Occipital lobe (tissue), 2 donors: ENCODE data around the gene CEP85. TPM values are rescaled to one million over a fixed set of nuclear protein-coding genes. Genes with fewer than 3 reads are reported as not detected.
"Not testable (repeated sequence)": the region's sequence is repeated elsewhere in the genome, so short reads cannot be mapped to it uniquely, and the experiment has no call there.

Source experiments
- DNase-seq: peaks from one replicate; lab custom pipeline; 2025; lab: John Stamatoyannopoulos, UW
- total RNA-seq: library from RNA; depleted of rRNA; stranded (reverse); fragments of >200 nt; gene quantifications from one replicate; pipeline ENCODE4 v1.2.3, GENCODE V29; 2014

CEP85 gene
- total RNA-seq, 1 donor from 2014 or later: 11.5 TPM

- DNase-seq: peak; percentile 42
Measured at GRCh38 chr1:26289158-26290059, 55.4 kb downstream of the CEP85 start.

- no peak for DNase-seq
Measured at GRCh38 chr1:26290122-26290881, 56.3 kb downstream of the CEP85 start.

DNA sequence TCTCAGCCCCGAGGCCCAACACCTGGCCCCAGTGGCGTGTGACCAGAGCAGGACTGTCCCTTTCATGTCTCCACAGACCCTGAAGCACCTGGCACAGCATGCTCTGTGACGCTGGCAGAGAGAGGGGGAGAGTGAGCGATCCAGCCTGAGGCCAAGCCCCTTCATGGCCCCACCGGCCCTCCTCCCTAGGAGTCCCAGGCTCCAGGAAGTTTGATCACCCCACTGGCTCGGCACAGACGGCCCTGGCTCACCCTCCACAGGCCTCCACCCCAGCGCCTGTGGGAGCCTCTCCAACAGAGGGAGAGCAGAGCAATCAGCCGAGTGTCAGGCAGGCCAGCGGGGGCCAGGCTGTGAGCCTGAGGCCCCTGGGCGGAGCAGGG, 56.9 kb downstream of the CEP85 start:
- DNase-seq: no peak

DNA sequence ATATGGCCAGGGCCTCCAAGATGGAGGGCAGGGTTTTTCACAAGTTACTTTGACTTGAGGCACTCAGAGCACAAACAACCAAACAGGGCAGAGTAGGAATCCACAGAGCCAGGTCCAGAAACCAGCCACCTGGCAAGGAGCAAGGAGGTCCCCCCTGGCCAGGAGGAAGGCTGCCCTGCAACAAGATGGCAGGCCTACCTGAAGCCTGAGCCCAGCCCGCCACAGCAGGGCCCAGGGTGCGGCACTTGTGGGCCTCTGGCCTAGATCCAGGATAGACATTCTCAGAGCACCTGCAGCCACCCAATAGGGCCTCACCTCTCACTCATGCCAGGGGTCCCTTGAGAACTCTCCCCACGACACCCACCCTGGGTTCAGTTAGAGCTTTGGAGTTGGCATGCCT, 57.4 kb downstream of the CEP85 start:
- no peak for DNase-seq

DNA sequence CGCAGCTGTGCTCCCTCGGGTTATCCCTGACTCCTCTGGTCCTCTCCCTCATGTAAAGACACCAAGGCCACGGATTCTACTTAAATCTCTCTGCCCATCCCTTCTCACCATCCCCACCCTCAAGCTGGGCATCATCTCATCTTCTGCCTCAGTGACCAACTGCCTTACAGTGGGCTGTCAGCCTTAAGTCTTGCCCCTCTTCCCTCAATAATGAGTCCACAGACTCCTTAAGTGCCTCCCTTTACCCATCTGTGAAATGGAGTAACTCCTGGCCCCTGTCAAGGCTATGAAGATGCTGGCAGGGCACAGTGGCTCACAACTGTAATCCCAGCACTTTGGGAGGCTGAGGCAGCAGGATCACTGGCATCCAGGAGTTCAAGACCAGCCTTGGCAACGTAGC, 57.9 kb downstream of the CEP85 start:
- no peak for DNase-seq

GRCh38 chr1:26292735-26293134, 58.7 kb downstream of the CEP85 start:
- not testable (repeated sequence) for DNase-seq

DNA sequence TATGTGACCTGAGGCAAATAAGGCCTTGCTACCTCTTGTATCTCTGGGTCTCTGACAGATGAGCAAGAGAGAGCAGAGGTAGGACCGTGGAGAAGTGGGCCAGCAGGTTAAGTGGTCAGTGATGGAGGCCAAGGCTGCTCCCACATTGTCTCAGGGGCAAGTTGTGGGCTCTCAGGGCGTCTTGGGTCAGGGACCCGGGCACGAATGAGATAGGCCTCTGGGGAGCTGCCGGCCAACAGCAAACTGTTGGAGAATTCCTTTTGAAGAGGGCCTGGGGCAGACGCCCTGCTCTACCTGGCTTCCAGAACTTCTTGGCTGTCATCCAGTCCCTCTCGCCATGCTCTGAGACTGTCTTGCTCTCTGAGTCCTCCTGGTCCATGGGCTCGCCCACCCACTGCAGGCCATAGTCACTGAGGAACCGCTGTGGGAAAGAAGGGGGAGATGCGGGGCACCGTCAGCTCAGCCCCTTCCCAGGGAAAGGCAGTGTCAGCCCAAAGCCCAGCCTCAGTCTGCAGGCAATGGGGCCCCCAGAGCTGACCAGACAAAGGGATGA, 60.0 kb downstream of the CEP85 start:
- no peak for DNase-seq

GRCh38 chr1:26295194-26296138, 61.5 kb downstream of the CEP85 start:
- no peak for DNase-seq

- no peak for DNase-seq
Measured at GRCh38 chr1:26296340-26297056, 62.5 kb downstream of the CEP85 start.

- no peak for DNase-seq
Measured at GRCh38 chr1:26297057-26297790, 63.2 kb downstream of the CEP85 start.

DNA sequence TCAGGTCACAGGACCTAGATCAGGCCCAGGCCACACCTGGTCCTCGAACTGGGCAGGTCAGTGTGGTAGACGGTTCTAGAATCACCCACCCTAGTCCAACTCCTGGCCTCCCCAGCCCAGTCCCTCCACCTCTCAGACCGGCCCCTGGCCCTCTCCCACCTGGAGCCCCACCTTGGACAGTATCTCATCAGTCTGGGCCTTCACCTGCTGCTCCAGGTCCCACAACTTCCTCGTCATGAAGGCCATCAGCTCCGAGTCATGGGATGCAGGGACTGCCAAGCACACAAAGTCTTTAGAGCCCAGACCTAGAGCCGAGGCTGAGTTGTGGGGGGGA, 63.8 kb downstream of the CEP85 start:
- DNase-seq: no peak

- DNase-seq: no peak
Measured at GRCh38 chr1:26300578-26301275, 66.7 kb downstream of the CEP85 start.

- no peak for DNase-seq
Measured at GRCh38 chr1:26302733-26303405, 68.9 kb downstream of the CEP85 start.

- no peak for DNase-seq
Measured at GRCh38 chr1:26305667-26306289, 71.8 kb downstream of the CEP85 start.

DNA sequence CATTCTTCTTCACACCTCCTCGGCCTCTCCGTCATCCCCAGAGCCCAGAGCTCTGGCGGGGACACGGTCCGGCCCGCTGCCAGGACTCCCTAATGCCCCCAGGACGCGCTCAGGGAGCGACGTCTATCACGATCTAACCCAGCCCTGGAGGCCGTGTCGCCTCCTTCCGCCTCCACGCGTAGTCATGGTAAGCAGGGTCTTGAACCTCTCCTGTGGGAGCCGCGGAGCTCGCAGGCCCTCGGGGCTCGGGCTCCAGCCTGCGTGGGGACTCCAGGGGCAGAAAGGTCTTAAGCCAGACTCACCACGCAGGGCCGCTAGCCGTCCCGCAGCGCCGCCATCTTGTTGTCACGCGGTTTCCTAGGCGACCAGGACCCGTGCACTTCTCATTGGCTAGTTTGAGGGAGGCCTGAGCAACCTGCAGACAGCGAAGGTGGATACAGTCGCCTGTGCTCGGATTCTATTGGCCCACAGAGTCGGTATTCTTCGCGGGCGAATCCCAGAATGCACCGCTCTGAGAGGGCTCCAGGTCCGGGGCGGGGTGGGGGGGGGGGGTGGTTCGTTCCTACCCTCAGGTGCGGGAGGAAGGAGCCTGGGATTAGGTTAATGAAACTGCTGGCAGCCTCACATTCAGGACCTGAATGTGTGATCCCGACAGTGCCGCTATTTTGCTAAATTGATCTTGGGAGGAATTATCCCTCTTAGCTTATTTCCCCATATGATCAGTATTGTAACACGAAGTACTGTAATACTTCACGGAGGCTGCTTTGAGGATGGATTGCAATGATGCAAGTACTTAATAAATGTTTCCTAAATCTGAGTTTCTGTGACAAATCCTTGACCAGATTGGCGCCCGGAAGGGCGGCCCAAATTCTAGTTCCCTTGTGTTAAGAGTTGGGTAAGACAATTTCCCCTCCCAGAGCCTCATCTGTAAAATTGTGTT, 72.6 kb downstream of the CEP85 start, which contains the start of gene UBXN11:
TSS of gene UBXN11 (minus strand) at position 347 of the 940 bp plus-strand sequence. CDS start 3,753 bp downstream, outside the sequence.
- DNase-seq: peak; percentile 89

DNA sequence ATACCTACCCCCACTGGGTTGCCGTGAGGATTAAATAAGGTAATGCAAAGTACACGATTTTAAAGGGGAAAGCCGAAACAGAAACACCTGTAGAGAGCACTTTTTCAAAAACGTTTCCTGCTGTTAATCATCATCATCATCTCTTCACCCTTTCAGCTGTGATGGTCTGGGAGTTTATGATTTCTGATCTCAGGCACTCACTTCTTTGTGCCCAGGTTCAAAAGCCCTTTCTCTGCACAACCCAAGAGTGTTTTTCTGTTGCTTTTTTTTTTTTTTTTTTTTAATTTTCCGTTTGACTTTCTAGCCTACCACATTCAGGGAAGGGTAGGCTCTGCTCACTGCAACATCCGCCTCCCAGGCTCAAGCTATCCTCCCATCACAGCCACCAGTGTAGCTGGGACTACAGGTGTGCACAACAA, 73.4 kb downstream of the CEP85 start:
- no peak for DNase-seq
